Naive thymus-derived CD4-positive, alpha-beta T cell (primary cell): ENCODE results near the gene LETM1. TPM values are rescaled to one million over a fixed set of nuclear protein-coding genes. Genes with fewer than 3 reads are reported as not detected.

Source experiments
- ATAC-seq: fragments of 150-1000 bp; cut with Tn5 transposase; 2 replicates; pipeline ENCODE4 v1.10.0; 2021; ENCODE audit warnings: mild to moderate bottlenecking, moderate library complexity
- CTCF ChIA-PET: fragments of 350-600 bp; sonication (Branson Sonifier 250); formaldehyde crosslinking; loops from one replicate; lab custom pipeline; 2021; ENCODE audit warnings: antibody characterized with exemption; lab: Charles Lee
- POLR2A ChIA-PET: fragments of 350-600 bp; sonication (Branson Sonifier 250); formaldehyde crosslinking; loops from one replicate; lab custom pipeline; 2021; ENCODE audit warnings: antibody characterized with exemption, inconsistent platforms; lab: Charles Lee
- DNase-seq, 9 donors: peaks; one replicate each; pipeline versions ENCODE4 v3.0.0 to v3.0.0-alpha.2; 2020 to 2022; ENCODE audit warnings: mixed read lengths in 1 of 9
- H3K27ac ChIP-seq: one replicate; pipeline ENCODE4 v1.7.0; 2013; ENCODE audit warnings: mild to moderate bottlenecking, low read depth, low read length, moderate library complexity
- H3K27me3 ChIP-seq, 2 donors: one replicate each; pipeline ENCODE4 v1.7.0; 2013; ENCODE audit warnings: low read length in 2 of 2, mild to moderate bottlenecking in 2 of 2, moderate library complexity in 2 of 2; ENCODE audit not compliant: control insufficient read depth in 2 of 2, insufficient read depth in 2 of 2
- H3K36me3 ChIP-seq, 3 experiments: 1 replicate in 2 of 3; 2 replicates in 1 of 3; pipeline ENCODE4 v1.7.0; 2013; ENCODE audit warnings: low read length in 3 of 3, mild to moderate bottlenecking in 3 of 3, moderate library complexity in 1 of 3; ENCODE audit not compliant: insufficient read depth in 3 of 3, control insufficient read depth in 2 of 3
- H3K4me1 ChIP-seq, 2 donors: one replicate each; pipeline ENCODE4 v1.7.0; 2013; ENCODE audit warnings: low read length in 2 of 2, mild to moderate bottlenecking in 2 of 2, moderate library complexity in 1 of 2; ENCODE audit not compliant: control insufficient read depth in 2 of 2, insufficient read depth in 2 of 2
- H3K4me3 ChIP-seq: 2 replicates; pipeline ENCODE4 v1.7.0; 2013; ENCODE audit warnings: mild to moderate bottlenecking, low read length
- H3K9me3 ChIP-seq, 3 experiments: 1 replicate in 2 of 3; 2 replicates in 1 of 3; pipeline ENCODE4 v1.7.0; 2013; ENCODE audit warnings: low read length in 3 of 3; ENCODE audit not compliant: control insufficient read depth in 2 of 3
- H3K27ac Mint-ChIP-seq, 9 donors: one replicate each; pipeline ENCODE4 v1.8.0; 2020 to 2022; ENCODE audit warnings: mixed read lengths in 9 of 9, mild to moderate bottlenecking in 8 of 9, moderate library complexity in 5 of 9, inconsistent platforms in 2 of 9
- H3K27me3 Mint-ChIP-seq, 5 donors: one replicate each; pipeline ENCODE4 v1.8.0; 2021 to 2022; ENCODE audit warnings: mixed read lengths in 5 of 5, mild to moderate bottlenecking in 1 of 5
- H3K36me3 Mint-ChIP-seq, 5 donors: one replicate each; pipeline ENCODE4 v1.8.0; 2020 to 2022; ENCODE audit warnings: mixed read lengths in 5 of 5, mild to moderate bottlenecking in 3 of 5, inconsistent platforms in 1 of 5
- H3K4me1 Mint-ChIP-seq, 7 donors: one replicate each; pipeline ENCODE4 v1.8.0; 2020 to 2022; ENCODE audit warnings: mixed read lengths in 7 of 7, mild to moderate bottlenecking in 3 of 7, inconsistent platforms in 1 of 7
- H3K4me3 Mint-ChIP-seq, 10 donors: one replicate each; pipeline ENCODE4 v1.8.0; 2020 to 2022; ENCODE audit warnings: mild to moderate bottlenecking in 10 of 10, mixed read lengths in 10 of 10, moderate library complexity in 6 of 10, inconsistent platforms in 2 of 10
- H3K9me3 Mint-ChIP-seq, 11 donors: one replicate each; pipeline ENCODE4 v1.8.0; 2020 to 2022; ENCODE audit warnings: mixed read lengths in 11 of 11, mild to moderate bottlenecking in 4 of 11, inconsistent platforms in 1 of 11, moderate library complexity in 1 of 11
- intact Hi-C, 2 donors: fragments of 100-400 bp; cut with micrococcal nuclease; formaldehyde crosslinking; loops; one replicate each; pipeline ENCODE4 v1.15.1; 2023
- polyA plus RNA-seq, 2 donors: library from polyadenylated mRNA; unstranded; fragments of 300-500 nt; fragmentation: Illumina TruSeq; gene quantifications; one replicate each; pipeline ENCODE4 v1.2.3, GENCODE V29; 2021
- total RNA-seq, 6 experiments: library from RNA in 5 of 6; stranded (reverse) in 5 of 6; gene quantifications; 1 replicate in 5 of 6; 2 replicates in 1 of 6; pipeline ENCODE4 v1.2.3 and lab custom pipeline; 2021 to 2026

LETM1 gene
- total and polyA plus RNA-seq, 7 experiments from 2014 or later = 7.7 to 56.4 (median 35.4) TPM

- Mint-ChIP-seq H3K27ac (no peak overlapping the region), H3K4me3 (peak overlapping the region in 5 of 10 donors; percentile 21 to 72 (median 35)), H3K36me3 (no peaks in the 10 kb centered on the region), H3K4me1 (peaks cover 0 to 1% (median 0%) of the 10 kb centered on the region in 7 donors), H3K27me3 (peaks cover 13 to 28% (median 21%) of the 10 kb centered on the region in 5 donors), H3K9me3 (no peaks in the 10 kb centered on the region)
- ATAC-seq (no peak), DNase-seq (peak in 1 of 9 donors; percentile 35)
- H3K27ac ChIP-seq = no peak overlapping the region
- H3K27me3 ChIP-seq = peaks cover 0 to 12% of the 10 kb centered on the region in 2 donors
- intact Hi-C loops = loop anchor here in 1 of 2 donors (5.0 kb wide), 1 partner anchor 1277 kb away; the partner anchor contains the start of genes HTT and HTT-AS
- CTCF ChIA-PET = no interaction called here
- peaks cover 0 to 5% of the 10 kb centered on the region in 2 donors for H3K4me1 ChIP-seq
- no peaks in the 10 kb centered on the region for H3K9me3 ChIP-seq
- no peak overlapping the region for H3K4me3 ChIP-seq
- no peaks in the 10 kb centered on the region for H3K36me3 ChIP-seq
- POLR2A ChIA-PET = interaction anchor here (1.0 kb wide), 1 partner anchor 70 kb away, joined by 4 read pairs; no protein-coding TSS in a partner anchor
These were observed 61.1 kb downstream of the LETM1 start for GRCh38 chr4:1794809-1795298.

GRCh38 chr4:1793940-1794808 lies 61.8 kb downstream of the LETM1 start:
- H3K27me3 Mint-ChIP-seq = peaks cover 13 to 28% (median 20%) of the 10 kb centered on the region in 5 donors
- ChIA-PET CTCF (no interaction called here), POLR2A (interaction anchor here (1.0 kb wide), 1 partner anchor 70 kb away, joined by 4 read pairs; no protein-coding TSS in a partner anchor)
- Histone ChIP-seq H3K9me3 (no peaks in the 10 kb centered on the region), H3K36me3 (no peaks in the 10 kb centered on the region), H3K27me3 (peaks cover 0 to 12% of the 10 kb centered on the region in 2 donors), H3K27ac (no peak overlapping the region), H3K4me3 (no peak overlapping the region), H3K4me1 (peaks cover 0 to 5% of the 10 kb centered on the region in 2 donors)
- H3K4me3 Mint-ChIP-seq = peak overlapping the region in 1 of 10 donors; percentile 72
- no peaks in the 10 kb centered on the region for H3K9me3 Mint-ChIP-seq
- ATAC-seq (no peak), DNase-seq (peak in 1 of 9 donors; percentile 41)
- H3K36me3 Mint-ChIP-seq = no peaks in the 10 kb centered on the region
- intact Hi-C loops = loop anchor here in 1 of 2 donors (2.0 to 5.0 kb wide), 2 partner anchors 27 to 1278 kb away; partner anchors contain the start of genes HTT and HTT-AS
- peaks cover 0 to 1% (median 0%) of the 10 kb centered on the region in 7 donors for H3K4me1 Mint-ChIP-seq
- no peak overlapping the region for H3K27ac Mint-ChIP-seq

- H3K4me1 Mint-ChIP-seq = peaks cover 0 to 1% (median 0%) of the 10 kb centered on the region in 7 donors
- peak in 3 of 9 donors; percentile 24 to 51 (median 30) for DNase-seq
- ATAC-seq = peak; percentile 65
- no peak overlapping the region for H3K27ac Mint-ChIP-seq
- no peaks in the 10 kb centered on the region for H3K9me3 Mint-ChIP-seq
- Histone ChIP-seq H3K4me3 (no peak overlapping the region), H3K9me3 (no peaks in the 10 kb centered on the region), H3K27me3 (peaks cover 0 to 12% of the 10 kb centered on the region in 2 donors), H3K27ac (no peak overlapping the region), H3K36me3 (no peaks in the 10 kb centered on the region), H3K4me1 (peaks cover 0 to 5% of the 10 kb centered on the region in 2 donors)
- H3K36me3 Mint-ChIP-seq = no peaks in the 10 kb centered on the region
- ChIA-PET POLR2A (no interaction called here), CTCF (no interaction called here)
- no peak overlapping the region for H3K4me3 Mint-ChIP-seq
- intact Hi-C loops = loop anchor here in 1 of 2 donors (2.0 to 5.0 kb wide), 2 partner anchors 27 to 1279 kb away; partner anchors contain the start of genes HTT and HTT-AS
- peaks cover 9 to 28% (median 15%) of the 10 kb centered on the region in 5 donors for H3K27me3 Mint-ChIP-seq
These were observed 62.5 kb downstream of the LETM1 start for GRCh38 chr4:1793496-1793840.

GRCh38 chr4:1792832-1793495 lies 63.0 kb downstream of the LETM1 start, which contains the start of gene FGFR3:
Gene FGFR3, plus strand, starts transcription at chr4:1793293. Its CDS starts 642 bp downstream, at chr4:1793935.
- POLR2A ChIA-PET = no interaction called here
- intact Hi-C loops = loop anchor here in 1 of 2 donors (2.0 to 5.0 kb wide), 2 partner anchors 26 to 1279 kb away; partner anchors contain the start of genes HTT and HTT-AS
- no peaks in the 10 kb centered on the region for H3K36me3 ChIP-seq
- peaks cover 0 to 12% of the 10 kb centered on the region in 2 donors for H3K27me3 ChIP-seq
- CTCF ChIA-PET = no interaction called here
- H3K27ac Mint-ChIP-seq = peak within 1 kb of the TSS in 1 of 9 donors; percentile 56
- no peak within 1 kb of the TSS for H3K4me3 ChIP-seq
- no peaks in the 10 kb centered on the region for H3K9me3 ChIP-seq
- peaks cover 0 to 1% (median 0%) of the 10 kb centered on the region in 7 donors for H3K4me1 Mint-ChIP-seq
- H3K27ac ChIP-seq = no peak within 1 kb of the TSS
- H3K9me3 Mint-ChIP-seq = no peaks in the 10 kb centered on the region
- H3K36me3 Mint-ChIP-seq = no peaks in the 10 kb centered on the region
- H3K4me1 ChIP-seq = peaks cover 0 to 5% of the 10 kb centered on the region in 2 donors
- H3K4me3 Mint-ChIP-seq = peak within 1 kb of the TSS in 8 of 10 donors; percentile 34 to 72 (median 46)
- peaks cover 9 to 28% (median 11%) of the 10 kb centered on the region in 5 donors for H3K27me3 Mint-ChIP-seq
- ATAC-seq = peak; percentile 90
- DNase-seq = peak in 3 of 9 donors; percentile 16 to 71 (median 31)

- Mint-ChIP-seq H3K36me3 (no peaks in the 10 kb centered on the region), H3K27ac (peak overlapping the region in 1 of 9 donors; percentile 56), H3K27me3 (peaks cover 9 to 28% (median 11%) of the 10 kb centered on the region in 5 donors), H3K4me3 (peak overlapping the region in 8 of 10 donors; percentile 34 to 72 (median 46)), H3K9me3 (no peaks in the 10 kb centered on the region), H3K4me1 (peaks cover 0 to 1% (median 0%) of the 10 kb centered on the region in 7 donors)
- Histone ChIP-seq H3K4me3 (no peak overlapping the region), H3K4me1 (peaks cover 0 to 5% of the 10 kb centered on the region in 2 donors), H3K36me3 (no peaks in the 10 kb centered on the region), H3K9me3 (no peaks in the 10 kb centered on the region), H3K27me3 (peaks cover 0 to 12% of the 10 kb centered on the region in 2 donors), H3K27ac (no peak overlapping the region)
- no peak for ATAC-seq
- intact Hi-C loops = loop anchor here in 1 of 2 donors (2.0 to 5.0 kb wide), 2 partner anchors 25 to 1280 kb away; partner anchors contain the start of genes HTT and HTT-AS
- ChIA-PET CTCF (no interaction called here), POLR2A (no interaction called here)
- DNase-seq = no peak
These were observed 63.7 kb downstream of the LETM1 start for GRCh38 chr4:1792158-1792831.
